Measurements from ENCODE around the gene TXNDC2. TPM values are rescaled to one million over a fixed set of nuclear protein-coding genes. Genes with fewer than 3 reads are reported as not detected.

The TXNDC2 gene
- total RNA-seq, 1 donor = 0.36 TPM

DNA sequence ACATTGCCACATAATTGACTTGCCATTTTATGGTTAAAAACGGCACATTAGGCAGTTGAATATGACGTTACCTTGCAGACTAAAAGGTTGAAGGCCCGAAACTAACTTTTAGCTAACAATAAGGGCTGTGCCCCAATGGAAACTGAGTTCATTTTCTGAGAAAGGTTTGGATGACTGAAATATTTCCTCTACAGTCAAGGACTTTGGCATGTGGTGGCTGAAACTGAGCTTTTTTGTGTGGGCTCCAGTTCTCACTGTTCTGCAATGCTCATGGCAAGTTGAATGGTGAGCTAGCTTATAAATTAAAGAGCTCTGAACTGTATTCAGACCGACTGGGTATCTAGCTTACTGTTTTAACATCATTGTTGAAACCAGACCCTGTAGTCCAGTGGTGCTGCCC is 23.8 kb upstream of the TXNDC2 start:
- peaks cover 4% of the 10 kb centered on the region for H3K9me3 ChIP-seq (ENCODE audit: low read depth, low read length)
- no peak overlapping the region for H3K4me2 ChIP-seq (ENCODE audit: insufficient read depth, low read length)
- no peaks in the 10 kb centered on the region for H3K79me2 ChIP-seq (ENCODE audit: insufficient read depth, low read length)
- no peaks in the 10 kb centered on the region for H3K27me3 ChIP-seq (ENCODE audit: insufficient read depth, low read length)
- no peaks in the 10 kb centered on the region for H3K4me1 ChIP-seq (ENCODE audit: insufficient read depth, low read length)
- TF ChIP-seq, protein P1, sequence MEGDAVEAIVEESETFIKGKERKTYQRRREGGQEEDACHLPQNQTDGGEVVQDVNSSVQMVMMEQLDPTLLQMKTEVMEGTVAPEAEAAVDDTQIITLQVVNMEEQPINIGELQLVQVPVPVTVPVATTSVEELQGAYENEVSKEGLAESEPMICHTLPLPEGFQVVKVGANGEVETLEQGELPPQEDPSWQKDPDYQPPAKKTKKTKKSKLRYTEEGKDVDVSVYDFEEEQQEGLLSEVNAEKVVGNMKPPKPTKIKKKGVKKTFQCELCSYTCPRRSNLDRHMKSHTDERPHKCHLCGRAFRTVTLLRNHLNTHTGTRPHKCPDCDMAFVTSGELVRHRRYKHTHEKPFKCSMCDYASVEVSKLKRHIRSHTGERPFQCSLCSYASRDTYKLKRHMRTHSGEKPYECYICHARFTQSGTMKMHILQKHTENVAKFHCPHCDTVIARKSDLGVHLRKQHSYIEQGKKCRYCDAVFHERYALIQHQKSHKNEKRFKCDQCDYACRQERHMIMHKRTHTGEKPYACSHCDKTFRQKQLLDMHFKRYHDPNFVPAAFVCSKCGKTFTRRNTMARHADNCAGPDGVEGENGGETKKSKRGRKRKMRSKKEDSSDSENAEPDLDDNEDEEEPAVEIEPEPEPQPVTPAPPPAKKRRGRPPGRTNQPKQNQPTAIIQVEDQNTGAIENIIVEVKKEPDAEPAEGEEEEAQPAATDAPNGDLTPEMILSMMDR (IDR thresholded peaks at IDR 0.05; ENCODE audit: extremely low read depth, low read depth, low read length) = no peak
- H3K4me3 ChIP-seq (ENCODE audit: insufficient read depth, low read length) = no peak overlapping the region
- no peak overlapping the region for H2AFZ ChIP-seq (ENCODE audit: low read length)
- H4K20me1 ChIP-seq (ENCODE audit: insufficient read depth, low read length) = no peaks in the 10 kb centered on the region
- H3K36me3 ChIP-seq (ENCODE audit: insufficient read depth, low read length) = peaks cover 11% of the 10 kb centered on the region
- H3K27ac ChIP-seq (ENCODE audit: low read depth, low read length) = no peak overlapping the region
- DNase-seq (ENCODE audit: insufficient read length, low spot score, missing footprints) = no peak

DNA sequence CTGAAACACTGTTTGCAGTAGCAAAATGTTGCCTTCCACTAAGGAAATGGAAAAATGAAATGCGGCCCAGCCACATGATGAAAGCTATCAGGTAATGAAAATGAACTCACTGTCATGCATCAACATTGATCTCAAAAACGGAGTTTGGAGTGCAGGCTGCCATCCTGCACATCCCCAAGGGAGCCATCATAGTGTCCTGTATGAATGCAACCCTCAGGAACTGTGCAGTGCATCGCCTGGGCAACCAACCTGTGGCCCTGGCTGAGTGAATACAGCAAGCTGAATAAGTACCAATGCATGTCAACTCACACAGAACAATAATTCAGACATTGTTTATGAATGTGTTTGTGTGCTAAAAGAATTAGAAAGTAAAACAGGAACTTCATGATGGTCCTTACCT is 23.1 kb upstream of the TXNDC2 start:
- H3K79me2 ChIP-seq (ENCODE audit: insufficient read depth, low read length) = no peaks in the 10 kb centered on the region
- H3K27me3 ChIP-seq (ENCODE audit: insufficient read depth, low read length) = no peaks in the 10 kb centered on the region
- no peak overlapping the region for H3K4me2 ChIP-seq (ENCODE audit: insufficient read depth, low read length)
- no peaks in the 10 kb centered on the region for H4K20me1 ChIP-seq (ENCODE audit: insufficient read depth, low read length)
- no peak overlapping the region for H3K27ac ChIP-seq (ENCODE audit: low read depth, low read length)
- H2AFZ ChIP-seq (ENCODE audit: low read length) = no peak overlapping the region
- no peak for DNase-seq (ENCODE audit: insufficient read length, low spot score, missing footprints)
- no peak overlapping the region for H3K4me3 ChIP-seq (ENCODE audit: insufficient read depth, low read length)
- peaks cover 11% of the 10 kb centered on the region for H3K36me3 ChIP-seq (ENCODE audit: insufficient read depth, low read length)
- TF ChIP-seq, protein P1 (IDR thresholded peaks at IDR 0.05; ENCODE audit: extremely low read depth, low read depth, low read length) = no peak
- peaks cover 4% of the 10 kb centered on the region for H3K9me3 ChIP-seq (ENCODE audit: low read depth, low read length)
- no peaks in the 10 kb centered on the region for H3K4me1 ChIP-seq (ENCODE audit: insufficient read depth, low read length)

DNA sequence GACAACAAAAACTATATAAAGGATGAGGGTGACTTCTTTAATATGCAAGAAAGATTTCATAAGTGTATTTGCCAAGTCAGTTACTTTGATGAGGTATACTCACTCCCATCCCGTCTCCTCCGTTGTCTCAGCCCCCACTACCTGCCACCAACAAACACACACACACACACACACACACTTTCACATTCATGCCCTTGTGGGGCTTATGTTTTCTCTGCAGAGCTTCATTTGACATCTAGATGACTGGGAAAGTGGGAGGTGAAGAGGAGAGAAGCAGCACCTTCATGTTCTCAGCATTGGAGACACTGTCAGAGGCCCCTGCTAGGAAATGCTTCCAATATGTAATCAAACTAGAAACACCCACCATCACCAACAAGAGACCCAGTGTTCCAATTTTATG is 22.5 kb upstream of the TXNDC2 start:
- H3K27ac ChIP-seq (ENCODE audit: low read depth, low read length) = no peak overlapping the region
- no peaks in the 10 kb centered on the region for H4K20me1 ChIP-seq (ENCODE audit: insufficient read depth, low read length)
- no peak overlapping the region for H3K4me2 ChIP-seq (ENCODE audit: insufficient read depth, low read length)
- H2AFZ ChIP-seq (ENCODE audit: low read length) = no peak overlapping the region
- H3K9me3 ChIP-seq (ENCODE audit: low read depth, low read length) = peaks cover 4% of the 10 kb centered on the region
- no peak overlapping the region for H3K4me3 ChIP-seq (ENCODE audit: insufficient read depth, low read length)
- DNase-seq (ENCODE audit: insufficient read length, low spot score, missing footprints) = no peak
- peaks cover 11% of the 10 kb centered on the region for H3K36me3 ChIP-seq (ENCODE audit: insufficient read depth, low read length)
- H3K4me1 ChIP-seq (ENCODE audit: insufficient read depth, low read length) = no peaks in the 10 kb centered on the region
- TF ChIP-seq, protein P1 (IDR thresholded peaks at IDR 0.05; ENCODE audit: extremely low read depth, low read depth, low read length) = no peak
- no peaks in the 10 kb centered on the region for H3K27me3 ChIP-seq (ENCODE audit: insufficient read depth, low read length)
- H3K79me2 ChIP-seq (ENCODE audit: insufficient read depth, low read length) = no peaks in the 10 kb centered on the region

DNA sequence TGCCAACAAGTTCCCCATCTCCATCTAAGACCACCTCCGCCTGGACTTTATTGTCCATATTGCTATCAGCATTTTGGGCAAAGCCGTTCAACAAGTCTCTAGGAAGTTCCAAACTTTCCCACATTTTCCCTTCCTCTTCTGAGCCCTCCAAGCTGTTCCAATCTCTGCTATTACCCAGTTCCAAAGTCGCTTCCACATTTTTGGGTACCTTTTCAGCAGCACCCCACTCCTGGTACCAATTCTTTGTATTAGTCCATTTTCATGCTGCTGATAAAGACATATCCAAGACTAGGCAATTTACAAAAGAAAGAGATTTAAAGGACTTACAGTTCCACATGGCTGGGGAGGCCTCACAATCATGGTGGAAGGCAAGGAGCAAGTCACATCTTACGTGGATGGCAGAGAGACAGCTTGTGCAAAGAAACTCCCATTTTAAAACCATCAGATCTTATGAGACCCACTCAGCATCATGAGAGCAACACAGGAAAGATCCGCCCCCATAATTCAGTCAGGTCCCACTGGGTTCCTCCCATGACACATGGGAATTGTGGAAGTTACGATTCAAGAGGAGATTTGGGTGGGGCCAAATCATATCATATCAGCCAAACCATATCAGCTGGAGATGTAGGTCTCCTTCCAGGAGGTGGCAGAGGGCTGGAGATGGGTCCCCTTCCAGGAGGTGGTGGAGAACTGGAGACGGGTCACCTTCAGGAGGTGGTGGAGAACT is 19.8 kb upstream of the TXNDC2 start:
- Histone ChIP-seq H4K20me1 (ENCODE audit: insufficient read depth, low read length) (no peaks in the 10 kb centered on the region), H3K27me3 (ENCODE audit: insufficient read depth, low read length) (no peaks in the 10 kb centered on the region), H3K4me1 (ENCODE audit: insufficient read depth, low read length) (peaks cover 22% of the 10 kb centered on the region), H3K36me3 (ENCODE audit: insufficient read depth, low read length) (peaks cover 10% of the 10 kb centered on the region), H3K27ac (ENCODE audit: low read depth, low read length) (no peak overlapping the region), H3K9me3 (ENCODE audit: low read depth, low read length) (peaks cover 4% of the 10 kb centered on the region), H2AFZ (ENCODE audit: low read length) (no peak overlapping the region), H3K4me3 (ENCODE audit: insufficient read depth, low read length) (no peak overlapping the region), H3K4me2 (ENCODE audit: insufficient read depth, low read length) (no peak overlapping the region), H3K79me2 (ENCODE audit: insufficient read depth, low read length) (no peaks in the 10 kb centered on the region)
- no peak for DNase-seq (ENCODE audit: insufficient read length, low spot score, missing footprints)
- TF ChIP-seq, protein P1 (IDR thresholded peaks at IDR 0.05; ENCODE audit: extremely low read depth, low read depth, low read length) = no peak
